CD4-positive, alpha-beta T cell treated with Interleukin-12 subunit alpha and Interleukin-12 subunit beta, for 1 hour (primary cell): ENCODE results near the gene OR13C9.
"Not testable (repeated sequence)": the region's sequence is repeated elsewhere in the genome, so short reads cannot be mapped to it uniquely, and the experiment has no call there.

Source experiments
- DNase-seq: peaks from one replicate; pipeline ENCODE4 v3.0.0-alpha.2; 2020

Gene OR13C9

DNA sequence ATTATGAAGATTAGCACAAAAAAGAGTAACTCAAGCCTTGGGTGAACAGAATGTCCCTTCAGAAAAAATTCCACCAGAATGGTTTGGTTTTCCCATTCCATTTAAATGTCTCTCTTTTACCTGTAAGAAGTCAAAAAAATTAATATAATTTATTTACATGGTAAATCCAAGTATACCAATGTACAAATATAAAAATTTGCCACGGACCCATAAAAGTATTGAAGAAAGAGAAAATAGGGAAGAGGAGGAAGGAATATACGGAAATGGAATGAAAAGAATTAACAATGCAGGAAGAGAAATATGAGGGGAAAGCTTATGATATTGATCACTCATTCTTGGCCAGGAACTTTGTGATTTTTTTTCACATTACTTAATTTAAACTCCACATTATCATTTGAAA is at the start of gene OR13C9:
OR13C9 (minus strand) TSS at position 101 of the 400 bp plus-strand sequence; CDS start at position 101, 0 bp downstream.
- no peak for DNase-seq

DNA sequence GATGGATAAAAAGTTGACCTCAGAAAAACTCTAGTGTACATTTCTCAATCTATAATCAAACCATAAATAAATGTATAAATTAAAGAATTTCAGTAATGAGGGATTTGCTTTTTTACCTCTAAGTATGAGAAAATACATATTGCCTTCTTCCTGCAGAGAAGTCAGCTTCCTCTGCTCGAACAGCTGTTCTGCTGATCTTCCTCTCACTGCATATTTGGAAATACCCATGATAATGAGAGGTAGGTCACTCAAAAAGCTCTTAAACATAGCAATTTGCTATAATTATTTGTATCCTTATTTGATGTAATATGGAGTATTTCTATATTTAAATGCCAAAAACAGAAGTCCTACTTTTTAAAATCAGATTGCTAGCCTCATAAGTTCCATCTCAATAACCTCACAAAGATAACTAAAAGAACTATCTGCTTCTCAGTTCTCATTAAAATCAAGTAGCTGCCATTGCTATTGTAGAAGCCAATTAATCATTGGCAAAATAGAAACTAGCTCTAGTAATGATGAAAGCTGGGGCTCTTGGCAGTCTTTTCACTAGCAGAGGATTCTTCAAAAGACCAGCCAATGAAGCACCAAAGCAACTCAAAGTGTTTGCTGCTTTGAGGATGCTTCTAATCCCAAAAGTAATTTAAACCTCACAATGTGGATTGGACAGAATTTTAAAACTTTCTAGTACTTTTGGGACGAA is 40.6 kb upstream of the OR13C9 start:
- DNase-seq: no peak

GRCh38 chr9:104635456-104635855 is 17.5 kb upstream of the OR13C9 start:
- no peak for DNase-seq

DNA sequence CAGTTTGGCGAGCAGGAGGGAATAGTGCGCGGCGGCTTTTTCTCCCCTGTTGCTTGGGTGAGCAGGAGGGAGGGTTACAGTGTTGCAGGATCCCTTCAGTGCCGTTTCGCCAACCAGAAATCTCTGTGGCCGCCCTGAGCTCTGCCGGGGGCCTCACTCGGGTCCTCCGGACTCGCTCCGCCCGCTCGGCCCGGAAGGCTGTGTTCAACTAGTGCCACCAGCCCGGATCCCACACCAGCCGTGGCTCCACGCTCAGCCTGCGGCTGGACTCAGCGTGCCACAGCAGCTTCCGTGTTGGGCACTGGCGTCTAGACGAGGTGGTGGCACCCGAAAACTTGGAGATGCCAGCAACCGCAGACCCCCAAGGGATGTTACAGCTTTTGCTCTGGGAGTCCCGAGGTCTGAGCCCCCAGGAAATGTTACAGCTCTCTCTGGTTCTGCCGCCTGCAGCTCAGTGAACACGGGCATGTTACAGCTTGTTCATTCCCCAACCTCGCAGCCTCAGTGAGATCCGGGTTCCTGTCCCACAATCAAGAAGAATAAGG is 16.0 kb upstream of the OR13C9 start:
- no peak for DNase-seq

DNA sequence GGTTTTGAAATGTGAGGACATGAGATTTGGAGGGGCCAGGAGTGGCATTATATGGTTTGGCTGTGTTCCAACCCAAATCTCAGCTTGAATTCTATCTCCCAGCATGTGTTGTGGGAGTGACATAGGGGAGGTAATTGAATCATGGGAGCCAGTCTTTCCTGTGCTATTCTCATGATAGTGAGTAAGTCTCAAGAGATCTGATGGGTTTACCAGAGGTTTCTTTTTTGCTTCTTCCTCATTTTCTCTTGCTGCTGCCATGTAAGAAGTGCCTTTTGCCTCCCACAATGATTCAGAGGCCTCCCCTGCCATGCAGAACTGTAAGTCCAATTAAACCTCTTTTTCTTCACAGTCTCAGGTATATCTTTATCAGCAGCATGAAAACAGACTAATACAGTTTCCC is 8.0 kb upstream of the OR13C9 start:
- DNase-seq: not testable (repeated sequence)

DNA sequence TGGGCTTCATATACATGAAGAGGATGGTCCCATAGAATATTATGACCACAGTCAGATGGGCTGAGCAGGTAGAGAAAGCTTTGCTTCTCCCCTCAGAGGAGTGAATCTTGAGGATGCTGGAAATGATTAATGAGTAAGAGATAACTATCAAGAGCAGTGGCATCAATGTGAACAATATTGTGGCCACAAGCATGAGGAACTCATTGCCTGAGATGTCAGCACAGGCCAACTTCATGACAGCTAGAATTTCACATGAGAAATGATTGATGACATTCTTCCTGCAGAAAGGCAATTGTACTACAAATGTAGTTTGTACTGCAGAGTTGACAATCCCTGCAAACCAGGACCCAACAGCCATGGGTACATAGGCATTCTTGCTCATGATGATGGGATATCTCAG is 586 bp downstream of the OR13C9 start:
- no peak for DNase-seq

- DNase-seq: no peak
These were observed 6.8 kb downstream of the OR13C9 start for GRCh38 chr9:104611213-104611612.

GRCh38 chr9:104608336-104608735 is 9.7 kb downstream of the OR13C9 start:
- DNase-seq: no peak

- no peak for DNase-seq
These were observed 11.9 kb downstream of the OR13C9 start for GRCh38 chr9:104606152-104606551.

- not testable (repeated sequence) for DNase-seq
These were observed 12.5 kb downstream of the OR13C9 start, which contains the start of gene OR13C2 for GRCh38 chr9:104605527-104605926. TSS of gene OR13C2 (minus strand) at chr9:104605627. CDS start at chr9:104605627, 0 bp downstream.

DNA sequence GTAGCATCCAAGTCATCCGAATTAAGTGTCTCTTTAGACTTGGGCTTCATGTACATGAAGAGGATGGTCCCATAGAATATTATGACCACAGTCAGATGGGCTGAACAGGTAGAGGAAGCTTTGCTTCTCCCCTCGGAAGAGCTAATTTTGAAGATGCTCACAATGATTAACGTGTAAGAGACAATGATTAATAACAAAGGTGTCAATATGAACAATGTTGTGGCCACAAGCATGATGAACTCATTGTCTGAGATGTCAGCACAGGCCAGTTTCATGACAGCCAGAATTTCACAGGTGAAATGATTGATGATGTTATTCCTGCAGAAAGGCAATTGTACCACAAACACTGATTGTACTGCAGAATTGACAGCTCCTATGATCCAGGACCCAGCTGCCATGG is 13.2 kb downstream of the OR13C9 start:
- DNase-seq: no peak

DNA sequence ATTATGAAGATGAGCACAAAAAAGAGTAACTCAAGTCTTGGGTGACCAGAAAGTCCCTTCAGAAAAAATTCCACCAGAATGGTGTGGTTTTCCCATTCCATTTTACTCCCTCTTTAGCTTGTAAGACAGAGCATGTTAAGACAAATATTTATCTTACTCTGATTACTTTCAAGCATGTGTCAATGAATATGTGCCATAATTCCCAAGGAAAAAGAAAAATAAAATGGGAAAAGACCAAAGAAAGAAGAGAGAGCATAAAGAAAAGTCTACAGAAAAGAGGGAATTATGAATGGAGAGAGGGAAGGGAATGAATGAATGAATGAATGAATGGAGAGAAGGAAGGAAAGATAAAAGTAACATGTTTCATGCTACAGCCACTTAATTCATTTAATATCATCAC is 18.7 kb downstream of the OR13C9 start, which contains the start of gene OR13C5:
OR13C5 (minus strand) TSS at position 101 of the 400 bp plus-strand sequence; CDS start at position 101, 0 bp downstream.
- DNase-seq: not testable (repeated sequence)

DNA sequence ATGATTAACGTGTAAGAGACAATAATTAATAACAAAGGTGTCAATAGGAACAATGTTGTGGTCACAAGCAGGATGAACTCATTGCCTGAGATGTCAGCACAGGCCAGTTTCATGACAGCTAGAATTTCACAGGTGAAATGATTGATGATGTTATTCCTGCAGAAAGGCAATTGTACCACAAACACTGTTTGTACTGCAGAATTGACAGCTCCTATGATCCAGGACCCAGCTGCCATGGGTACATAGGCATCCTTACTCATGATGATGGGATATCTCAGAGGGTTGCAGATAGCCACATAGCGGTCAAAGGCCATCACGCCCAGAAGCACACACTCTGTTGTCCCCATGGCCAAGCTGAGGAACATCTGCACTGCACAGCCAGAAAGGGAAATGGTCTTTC is 19.3 kb downstream of the OR13C9 start:
- not testable (repeated sequence) for DNase-seq

- DNase-seq: no peak
These were observed 28.4 kb downstream of the OR13C9 start for GRCh38 chr9:104589626-104590025.

DNA sequence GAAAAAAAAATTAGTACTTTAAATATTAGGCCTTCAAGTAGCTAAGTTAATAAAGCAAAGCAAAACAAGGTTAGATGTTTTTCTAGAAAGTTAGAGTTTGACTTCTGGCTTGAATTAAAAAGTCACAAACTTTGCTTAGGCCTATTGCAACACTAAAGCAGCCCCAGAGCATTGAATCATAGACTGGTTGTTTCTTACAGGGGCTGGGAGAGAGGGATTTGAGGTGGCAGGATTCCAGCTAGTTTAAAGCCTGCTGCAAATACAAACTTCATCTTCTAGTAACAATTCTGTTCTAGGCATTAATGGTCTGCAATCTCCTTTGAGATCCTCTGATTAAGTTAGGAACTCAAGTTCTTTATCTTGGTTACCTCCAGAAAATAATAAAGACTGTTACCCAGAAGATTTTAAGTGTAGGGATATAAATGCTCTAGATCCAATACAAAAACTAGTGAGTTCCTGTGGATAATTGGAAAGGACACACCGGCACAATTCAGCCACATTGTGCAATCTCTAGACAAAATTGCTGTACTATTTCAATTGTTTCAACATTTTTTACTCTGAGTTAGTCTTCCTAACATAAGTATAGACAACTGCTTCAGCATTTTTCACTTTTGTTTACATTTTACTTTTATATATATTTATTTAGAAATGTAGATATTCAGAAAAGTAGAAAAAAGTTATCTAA is 31.4 kb downstream of the OR13C9 start:
- DNase-seq: no peak

DNA sequence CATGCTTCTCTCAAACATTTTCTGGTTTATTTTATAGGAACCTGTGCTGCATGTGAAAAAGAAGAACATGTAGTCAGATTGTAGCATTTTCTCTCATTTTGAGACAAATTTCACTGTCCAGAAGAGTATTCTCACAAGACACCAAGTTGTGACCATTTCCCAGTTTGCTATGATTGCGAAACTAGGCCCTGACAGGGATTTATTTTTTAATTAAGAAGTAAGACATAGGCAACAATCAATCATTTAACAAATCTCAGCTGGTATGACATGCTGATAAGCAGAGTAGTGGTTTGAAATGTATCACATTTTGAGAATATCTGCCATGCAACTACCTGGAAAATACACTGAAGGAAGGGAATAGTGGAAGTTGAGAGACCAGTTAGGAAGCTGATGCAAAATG is 37.4 kb downstream of the OR13C9 start:
- DNase-seq: no peak

DNA sequence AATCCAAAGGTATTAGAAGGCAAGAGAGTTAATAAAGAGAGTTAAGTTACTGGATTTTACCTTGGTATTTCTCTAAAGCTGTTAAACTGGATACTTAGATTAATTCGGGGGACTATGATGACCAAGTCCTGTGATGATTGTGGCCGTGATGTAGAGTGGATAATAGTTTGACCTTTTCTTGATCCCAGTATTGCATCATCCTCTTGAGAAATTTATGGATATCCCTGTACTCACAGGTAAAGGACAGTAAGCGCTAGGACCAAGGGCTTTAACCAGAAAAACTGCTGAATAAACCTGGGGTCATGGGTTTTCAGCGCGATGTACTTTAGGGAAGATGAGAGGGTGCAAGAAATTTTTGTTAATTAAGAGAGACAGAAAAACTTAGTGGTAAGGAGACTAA is 40.7 kb downstream of the OR13C9 start:
- DNase-seq: no peak

DNA sequence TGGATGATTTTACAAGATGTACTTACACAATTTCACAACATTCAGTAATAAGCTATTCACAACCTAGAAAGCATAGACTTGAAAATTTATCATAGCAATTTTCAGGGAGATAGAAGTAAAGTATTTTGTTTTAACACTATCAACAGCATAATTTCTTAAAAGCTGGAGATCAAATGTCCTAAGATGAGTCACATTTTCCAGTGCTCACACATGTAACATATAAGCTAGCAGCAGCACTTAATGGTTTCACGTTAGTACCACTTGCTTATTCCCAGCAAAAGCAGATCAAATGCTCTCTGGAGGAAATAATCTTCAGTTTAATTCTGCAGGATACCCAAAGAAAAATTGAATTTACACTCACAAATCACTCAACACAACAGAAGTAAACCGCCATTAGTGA is 42.5 kb downstream of the OR13C9 start:
- DNase-seq: no peak

GRCh38 chr9:104572612-104573011 is 45.4 kb downstream of the OR13C9 start:
- DNase-seq: no peak

DNA sequence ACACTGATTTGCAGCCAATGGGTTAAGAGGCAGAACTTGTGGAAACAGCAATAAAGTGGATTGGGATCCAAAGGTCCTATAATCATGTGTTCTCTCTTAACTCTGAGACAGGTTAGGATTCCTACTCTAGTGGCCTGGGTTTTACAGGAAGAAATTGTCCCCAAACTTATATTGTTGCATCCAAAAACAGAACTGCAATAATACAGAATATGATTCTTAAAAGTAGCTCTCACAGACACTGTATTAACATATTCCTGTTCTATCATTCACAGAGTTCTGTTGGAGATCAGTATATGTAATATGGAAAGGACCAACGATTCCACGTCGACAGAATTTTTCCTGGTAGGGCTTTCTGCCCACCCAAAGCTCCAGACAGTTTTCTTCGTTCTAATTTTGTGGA is 49.1 kb downstream of the OR13C9 start, which contains the start of gene OR13C8:
OR13C8 (plus strand) TSS at position 301 of the 400 bp plus-strand sequence; CDS start at position 301, 0 bp downstream.
- DNase-seq: no peak
